ENCODE data around the gene OPRL1.

OPRL1 gene

DNA sequence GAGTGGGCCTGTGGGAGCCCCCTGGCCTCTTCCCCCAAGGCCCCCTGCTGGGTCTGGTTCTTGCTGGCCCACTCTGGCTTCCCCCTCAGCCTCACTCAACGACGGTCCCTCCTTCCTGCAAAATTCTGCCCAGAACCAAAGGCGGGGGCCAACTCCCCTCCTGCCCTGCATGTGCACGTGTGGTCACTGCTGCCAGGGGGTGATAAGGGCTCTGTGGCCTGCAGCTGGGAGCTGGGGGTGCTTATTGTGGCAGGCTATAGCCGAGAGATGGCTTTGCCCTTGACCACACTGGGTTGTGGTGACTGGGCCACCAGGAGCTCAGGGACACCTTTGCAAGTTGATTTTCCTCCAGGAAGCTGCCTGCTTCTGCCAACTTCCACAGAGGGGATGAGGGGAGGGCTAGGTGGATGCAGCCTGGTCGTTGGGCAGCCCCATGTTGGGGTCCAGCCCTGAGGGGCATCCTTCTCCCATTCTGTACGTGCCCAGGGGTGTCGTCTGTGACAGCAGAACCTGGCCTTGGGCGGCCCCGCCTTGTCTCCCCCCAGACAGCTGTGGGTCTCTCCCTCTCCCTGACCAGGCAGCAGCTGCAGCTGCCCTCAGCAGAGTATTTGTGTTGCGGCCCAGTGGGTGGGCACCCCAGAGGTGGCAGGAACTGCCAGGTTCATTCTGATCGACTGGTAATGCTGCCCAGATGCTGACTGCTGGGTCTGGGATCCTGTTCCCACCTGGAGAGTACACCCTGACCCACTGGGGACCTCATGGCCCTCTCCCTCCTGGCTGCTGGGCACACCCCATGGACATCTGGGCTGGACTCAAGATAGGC, 11.3 kb upstream of the OPRL1 start:
- H3K9ac ChIP-seq (ENCODE audit: low read depth, low read length), result no peak overlapping the region
- H3K4me1 ChIP-seq (ENCODE audit: control insufficient read depth, insufficient read depth, low read length), result peaks cover 10% of the 10 kb centered on the region; the same call in 1 of the 2 replicates

DNA sequence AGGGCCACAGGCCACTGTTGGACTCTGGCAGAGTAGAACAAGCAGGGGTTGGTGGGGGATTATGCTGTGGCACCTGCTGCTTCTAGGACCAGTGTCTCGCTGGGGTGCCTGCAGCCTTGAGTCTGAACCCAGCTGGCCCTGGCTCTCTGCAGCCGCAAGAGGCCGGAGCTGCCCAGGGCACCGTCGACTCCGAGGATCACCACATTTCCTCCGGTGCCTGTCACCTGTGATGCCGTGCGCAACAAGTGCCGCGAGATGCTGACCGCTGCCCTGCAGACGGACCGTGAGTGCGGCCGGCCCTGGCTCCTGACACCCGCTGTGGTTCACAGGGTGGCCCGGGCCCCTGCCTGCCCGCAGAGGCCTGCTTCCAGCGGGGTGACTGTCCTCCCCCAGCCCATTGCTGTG, 10.7 kb upstream of the OPRL1 start:
- Histone ChIP-seq H3K27ac (ENCODE audit: low read depth, low read length) (no peak overlapping the region), H3K4me1 (ENCODE audit: control insufficient read depth, insufficient read depth, low read length) (peaks cover 10% of the 10 kb centered on the region; the same call in 1 of the 2 replicates), H3K9me3 (ENCODE audit: control insufficient read depth, insufficient read depth, low read length) (no peaks in the 10 kb centered on the region), H3K4me3 (ENCODE audit: low read depth, low read length) (no peak overlapping the region), H3K9ac (ENCODE audit: low read depth, low read length) (no peak overlapping the region), H3K36me3 (ENCODE audit: control insufficient read depth, insufficient read depth, low read length) (no peaks in the 10 kb centered on the region; the same call in 1 of the 2 replicates), H3K27me3 (ENCODE audit: control insufficient read depth, insufficient read depth, low read length) (no peaks in the 10 kb centered on the region)

More for the DNA sequence above, 11.3 kb upstream of the OPRL1 start:
- no peaks in the 10 kb centered on the region for H3K36me3 ChIP-seq (ENCODE audit: control insufficient read depth, insufficient read depth, low read length)
- no peak overlapping the region for H3K4me3 ChIP-seq (ENCODE audit: low read depth, low read length)
- H3K27me3 ChIP-seq (ENCODE audit: control insufficient read depth, insufficient read depth, low read length), result no peaks in the 10 kb centered on the region
- no peaks in the 10 kb centered on the region for H3K9me3 ChIP-seq (ENCODE audit: control insufficient read depth, insufficient read depth, low read length)
- no peak overlapping the region for H3K27ac ChIP-seq (ENCODE audit: low read depth, low read length)

DNA sequence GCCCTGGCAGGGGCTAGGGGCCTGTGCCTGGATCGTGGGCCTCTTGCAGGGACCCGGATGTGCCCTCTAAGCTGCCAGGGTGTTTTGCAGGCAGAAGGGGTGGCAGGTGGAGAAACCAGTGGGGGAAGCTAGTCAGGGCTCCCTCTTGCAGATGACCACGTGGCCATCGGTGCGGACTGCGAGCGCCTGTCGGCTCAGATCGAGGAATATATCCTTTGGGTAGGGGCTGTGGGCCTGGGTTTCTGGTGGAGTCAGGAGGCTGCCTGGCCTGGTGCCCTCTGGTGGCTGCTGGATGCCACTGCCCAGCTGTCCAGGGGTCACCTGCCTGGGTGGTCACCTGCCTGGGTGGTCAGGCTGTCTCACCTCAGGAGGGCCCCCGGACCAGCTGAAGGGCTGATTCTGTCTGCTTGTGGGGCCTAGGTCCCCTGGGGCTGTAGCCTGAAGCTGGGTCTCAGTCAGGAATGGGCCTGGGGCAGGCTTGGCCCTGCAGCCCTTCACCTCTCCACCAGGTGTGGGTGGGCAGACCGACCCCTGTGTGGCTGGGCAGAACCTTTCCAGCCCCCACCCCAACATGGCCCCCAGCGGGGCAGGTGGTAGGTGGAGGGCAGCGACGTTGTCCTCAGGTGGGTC, 10.2 kb upstream of the OPRL1 start:
- no peaks in the 10 kb centered on the region; the same call in 1 of the 2 replicates for H3K36me3 ChIP-seq (ENCODE audit: control insufficient read depth, insufficient read depth, low read length)
- no peaks in the 10 kb centered on the region for H3K9me3 ChIP-seq (ENCODE audit: control insufficient read depth, insufficient read depth, low read length)
- no peak overlapping the region for H3K4me3 ChIP-seq (ENCODE audit: low read depth, low read length)
- no peak overlapping the region for H3K27ac ChIP-seq (ENCODE audit: low read depth, low read length)
- H3K27me3 ChIP-seq (ENCODE audit: control insufficient read depth, insufficient read depth, low read length), result no peaks in the 10 kb centered on the region
- peaks cover 10% of the 10 kb centered on the region; the same call in 1 of the 2 replicates for H3K4me1 ChIP-seq (ENCODE audit: control insufficient read depth, insufficient read depth, low read length)
- H3K9ac ChIP-seq (ENCODE audit: low read depth, low read length), result no peak overlapping the region

DNA sequence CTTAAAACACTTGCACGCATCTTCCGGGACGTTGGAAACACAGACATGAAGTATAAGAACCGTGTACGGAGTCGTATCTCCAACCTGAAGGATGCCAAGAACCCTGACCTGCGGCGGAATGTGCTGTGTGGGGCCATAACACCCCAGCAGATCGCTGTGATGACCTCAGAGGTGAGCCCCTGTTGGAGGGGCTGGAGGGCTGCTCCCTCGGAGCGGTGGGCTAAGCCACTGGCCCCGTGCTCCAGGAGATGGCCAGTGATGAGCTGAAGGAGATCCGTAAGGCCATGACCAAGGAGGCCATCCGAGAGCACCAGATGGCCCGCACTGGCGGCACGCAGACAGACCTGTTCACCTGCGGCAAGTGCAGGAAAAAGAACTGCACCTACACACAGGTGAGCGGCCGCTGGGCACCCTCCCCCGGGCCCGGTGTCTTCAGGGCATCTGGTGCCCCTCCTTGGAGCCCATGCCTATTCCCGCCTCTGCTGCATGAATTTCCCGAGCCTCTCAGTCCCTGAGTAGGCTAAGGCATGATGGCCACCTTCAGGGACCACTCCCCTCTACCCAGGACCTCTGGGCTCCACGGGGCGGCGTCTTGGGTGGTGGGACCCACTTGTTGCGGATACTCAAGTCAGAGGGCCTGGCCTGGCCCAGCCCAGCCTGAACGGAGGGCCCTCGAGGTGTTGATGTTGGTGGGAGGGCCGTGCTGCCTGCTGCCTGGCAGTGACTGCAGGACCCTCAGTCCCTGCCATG, 9.5 kb upstream of the OPRL1 start:
- Histone ChIP-seq H3K9ac (ENCODE audit: low read depth, low read length) (no peak overlapping the region), H3K27ac (ENCODE audit: low read depth, low read length) (no peak overlapping the region), H3K4me3 (ENCODE audit: low read depth, low read length) (no peak overlapping the region), H3K4me1 (ENCODE audit: control insufficient read depth, insufficient read depth, low read length) (peaks cover 10% of the 10 kb centered on the region; the same call in 1 of the 2 replicates), H3K9me3 (ENCODE audit: control insufficient read depth, insufficient read depth, low read length) (no peaks in the 10 kb centered on the region), H3K36me3 (ENCODE audit: control insufficient read depth, insufficient read depth, low read length) (no peaks in the 10 kb centered on the region; the same call in 1 of the 2 replicates), H3K27me3 (ENCODE audit: control insufficient read depth, insufficient read depth, low read length) (no peaks in the 10 kb centered on the region)

DNA sequence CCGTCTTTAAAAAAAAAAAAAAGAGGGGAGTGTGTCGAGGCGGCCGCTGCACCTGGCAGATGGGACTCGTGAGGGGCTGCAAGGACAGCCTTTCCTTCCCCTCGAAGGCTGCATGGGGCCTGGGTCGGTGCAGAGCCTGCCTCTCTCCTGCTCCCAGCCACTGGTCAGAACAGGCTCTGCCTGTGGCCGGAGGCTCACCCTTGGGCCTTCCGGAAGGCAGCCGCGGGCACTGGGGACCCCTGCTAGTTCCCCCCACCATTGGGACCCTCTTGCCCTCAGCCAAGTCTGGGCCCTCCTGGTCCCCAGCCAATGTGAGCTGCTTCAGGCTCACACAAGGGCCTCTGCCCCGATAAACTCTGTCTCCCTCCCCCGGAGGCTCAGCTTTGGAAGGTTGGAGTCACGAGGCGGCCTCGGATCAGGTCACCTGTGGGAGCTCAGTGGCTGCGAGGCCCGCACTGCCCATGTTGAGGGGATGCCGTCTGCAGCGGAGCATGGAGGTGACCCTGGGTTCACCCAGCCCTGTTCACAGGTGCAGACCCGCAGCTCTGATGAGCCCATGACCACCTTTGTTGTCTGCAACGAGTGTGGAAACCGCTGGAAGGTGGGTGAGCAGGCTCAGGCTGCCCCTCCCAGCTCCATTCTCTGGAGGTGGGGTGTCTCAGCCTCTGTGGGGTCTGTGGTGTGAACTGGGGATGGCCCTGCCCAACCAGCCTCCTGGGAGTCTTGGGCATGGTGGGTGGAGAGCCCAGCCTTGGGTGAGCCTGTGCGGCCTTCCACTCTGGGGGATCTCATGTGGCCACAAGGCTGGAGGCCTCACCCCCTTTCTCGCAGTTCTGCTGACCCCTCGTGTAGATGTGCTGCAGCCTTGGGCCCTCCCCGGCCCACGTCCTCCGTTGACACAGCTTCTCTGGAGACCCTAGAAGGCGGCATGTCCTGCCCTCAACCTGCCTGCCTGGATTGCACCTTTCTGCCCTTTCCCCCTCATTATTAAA, 8.2 kb upstream of the OPRL1 start:
- Histone ChIP-seq H3K9ac (ENCODE audit: low read depth, low read length) (no peak overlapping the region), H3K4me3 (ENCODE audit: low read depth, low read length) (no peak overlapping the region), H3K27ac (ENCODE audit: low read depth, low read length) (no peak overlapping the region), H3K9me3 (ENCODE audit: control insufficient read depth, insufficient read depth, low read length) (no peaks in the 10 kb centered on the region), H3K4me1 (ENCODE audit: control insufficient read depth, insufficient read depth, low read length) (peaks cover 2% of the 10 kb centered on the region; the same call in 1 of the 2 replicates), H3K36me3 (ENCODE audit: control insufficient read depth, insufficient read depth, low read length) (no peaks in the 10 kb centered on the region; the same call in 1 of the 2 replicates), H3K27me3 (ENCODE audit: control insufficient read depth, insufficient read depth, low read length) (no peaks in the 10 kb centered on the region)

DNA sequence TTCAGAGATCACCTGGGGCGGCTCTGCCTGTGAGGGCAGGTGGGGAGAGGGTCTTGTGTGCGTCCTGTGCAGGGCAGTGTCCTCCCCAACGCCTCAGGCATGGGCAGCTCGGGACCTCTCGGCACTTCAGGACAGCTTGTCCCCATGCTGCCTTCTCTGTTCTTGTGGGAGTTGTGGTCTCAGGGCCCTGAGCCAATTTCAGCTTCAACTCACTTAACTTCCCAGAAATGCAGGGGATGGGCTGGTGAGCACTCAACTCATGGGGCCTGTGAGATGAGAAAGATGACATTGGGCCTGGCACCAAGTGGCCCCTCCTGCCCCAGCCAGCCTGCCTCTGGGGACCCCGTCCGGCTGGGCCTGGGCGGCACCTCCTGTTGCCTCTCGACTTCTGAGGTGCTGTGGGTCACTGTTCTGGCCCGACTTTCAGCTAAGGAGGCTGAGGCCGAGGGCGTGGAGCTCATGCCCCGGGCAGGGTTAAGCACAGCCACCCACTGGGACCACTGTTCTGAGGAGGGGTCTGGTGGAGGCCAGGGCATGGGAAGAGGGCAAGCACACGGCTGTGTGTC, 7.3 kb upstream of the OPRL1 start:
- no peak overlapping the region for H3K9ac ChIP-seq (ENCODE audit: low read depth, low read length)

DNA sequence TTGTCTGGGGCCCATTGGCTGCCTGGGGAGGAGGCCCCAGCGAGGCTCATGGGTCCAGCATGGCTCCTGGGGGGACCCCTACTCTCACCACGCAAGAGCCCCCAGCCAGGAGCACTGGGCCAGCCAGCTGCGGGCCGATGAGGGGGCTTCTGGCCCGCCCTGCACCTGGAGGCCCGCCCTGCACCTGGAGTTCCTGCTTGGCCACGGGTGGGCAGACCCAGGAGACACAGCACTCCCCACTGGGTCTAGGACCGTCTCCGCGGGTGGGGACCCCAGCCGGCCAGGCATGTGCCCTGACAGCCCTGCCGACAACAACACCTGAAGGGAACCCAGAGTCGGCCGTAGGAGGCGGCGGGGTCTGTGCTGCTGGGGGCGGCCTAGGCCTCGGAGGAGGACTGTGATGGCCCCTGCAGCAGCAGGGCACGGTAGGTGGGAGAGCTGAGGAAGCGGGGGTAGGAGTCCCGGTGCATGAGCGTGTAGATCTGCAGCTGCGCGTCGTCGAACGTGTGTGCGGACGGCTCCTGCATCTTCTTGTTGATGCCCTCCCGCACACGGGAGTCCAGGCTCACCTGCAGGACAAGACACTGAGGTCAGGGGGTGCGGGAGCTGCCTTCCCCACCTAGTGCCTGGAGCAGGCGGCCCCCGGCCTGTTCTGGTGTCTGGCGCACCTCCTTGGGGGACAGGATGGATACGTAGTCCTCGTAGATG, 6.3 kb upstream of the OPRL1 start:
- H3K9ac ChIP-seq (ENCODE audit: low read depth, low read length), result no peak overlapping the region

More for the DNA sequence above, 7.3 kb upstream of the OPRL1 start:
- Histone ChIP-seq H3K9me3 (ENCODE audit: control insufficient read depth, insufficient read depth, low read length) (no peaks in the 10 kb centered on the region), H3K4me1 (ENCODE audit: control insufficient read depth, insufficient read depth, low read length) (peaks cover 2% of the 10 kb centered on the region; the same call in 1 of the 2 replicates), H3K27me3 (ENCODE audit: control insufficient read depth, insufficient read depth, low read length) (no peaks in the 10 kb centered on the region), H3K27ac (ENCODE audit: low read depth, low read length) (no peak overlapping the region), H3K36me3 (ENCODE audit: control insufficient read depth, insufficient read depth, low read length) (no peaks in the 10 kb centered on the region; the same call in 1 of the 2 replicates), H3K4me3 (ENCODE audit: low read depth, low read length) (no peak overlapping the region)

DNA sequence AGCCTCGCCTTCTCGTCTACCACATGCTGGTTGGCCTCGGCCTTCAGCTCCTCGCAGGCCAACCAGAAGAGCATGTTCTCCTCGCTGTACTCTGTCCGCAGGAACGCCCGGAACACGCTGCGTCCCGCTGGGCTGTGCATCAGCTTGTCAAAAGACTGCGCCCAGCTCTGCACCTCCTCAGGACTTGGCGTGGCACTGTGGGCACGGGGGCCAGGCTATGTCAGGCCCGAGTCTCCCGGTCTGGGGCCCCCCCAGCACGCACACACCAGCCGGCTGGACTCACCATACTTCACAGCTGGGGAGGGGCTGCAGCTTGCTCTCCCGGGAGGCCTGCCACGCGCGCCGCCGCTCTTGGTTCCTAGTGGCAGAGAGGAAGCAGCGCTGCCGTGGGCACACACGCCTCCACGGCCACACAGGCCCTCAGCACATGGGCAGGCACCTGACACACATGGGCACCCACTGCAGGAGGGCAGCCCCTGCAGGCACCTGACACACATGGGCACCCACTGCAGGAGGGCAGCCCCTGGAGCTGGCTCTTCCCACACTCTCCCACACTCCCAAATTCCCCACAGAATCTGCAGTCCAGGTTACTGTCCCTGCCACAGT, 5.6 kb upstream of the OPRL1 start:
- no peak overlapping the region for H3K4me3 ChIP-seq (ENCODE audit: low read depth, low read length)
- H3K9me3 ChIP-seq (ENCODE audit: control insufficient read depth, insufficient read depth, low read length), result no peaks in the 10 kb centered on the region
- H3K27me3 ChIP-seq (ENCODE audit: control insufficient read depth, insufficient read depth, low read length), result no peaks in the 10 kb centered on the region
- no peaks in the 10 kb centered on the region; the same call in 1 of the 2 replicates for H3K36me3 ChIP-seq (ENCODE audit: control insufficient read depth, insufficient read depth, low read length)
- H3K27ac ChIP-seq (ENCODE audit: low read depth, low read length), result no peak overlapping the region
- peaks cover 5% of the 10 kb centered on the region; the same call in 1 of the 2 replicates for H3K4me1 ChIP-seq (ENCODE audit: control insufficient read depth, insufficient read depth, low read length)
- no peak overlapping the region for H3K9ac ChIP-seq (ENCODE audit: low read depth, low read length)

More for the DNA sequence above, 6.3 kb upstream of the OPRL1 start:
- Histone ChIP-seq H3K9me3 (ENCODE audit: control insufficient read depth, insufficient read depth, low read length) (no peaks in the 10 kb centered on the region), H3K4me1 (ENCODE audit: control insufficient read depth, insufficient read depth, low read length) (peaks cover 2% of the 10 kb centered on the region; the same call in 1 of the 2 replicates), H3K27me3 (ENCODE audit: control insufficient read depth, insufficient read depth, low read length) (no peaks in the 10 kb centered on the region), H3K4me3 (ENCODE audit: low read depth, low read length) (no peak overlapping the region), H3K27ac (ENCODE audit: low read depth, low read length) (no peak overlapping the region), H3K36me3 (ENCODE audit: control insufficient read depth, insufficient read depth, low read length) (no peaks in the 10 kb centered on the region; the same call in 1 of the 2 replicates)

DNA sequence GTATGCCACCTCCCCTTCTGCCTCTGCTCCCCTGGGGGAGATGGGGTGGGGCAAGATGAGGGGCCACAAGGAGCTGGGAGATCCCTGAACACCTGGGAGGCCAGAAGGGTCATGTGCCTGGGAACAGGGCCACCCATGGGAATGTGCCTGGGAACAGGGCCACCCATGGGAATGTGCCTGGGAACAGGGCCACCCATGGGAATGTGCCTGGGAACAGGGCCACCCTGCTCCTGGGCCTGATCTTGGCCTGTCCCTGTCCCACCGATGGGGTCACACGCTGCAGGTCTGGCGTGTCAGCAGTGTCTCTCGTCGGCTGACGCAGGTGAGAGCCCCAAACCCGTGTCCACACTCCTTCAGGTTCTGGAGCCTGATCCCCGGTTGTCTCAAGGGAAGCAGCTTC, 4.9 kb upstream of the OPRL1 start:
- H3K4me3 ChIP-seq (ENCODE audit: low read depth, low read length), result no peak overlapping the region
- no peak overlapping the region for H3K9ac ChIP-seq (ENCODE audit: low read depth, low read length)
- H3K4me1 ChIP-seq (ENCODE audit: control insufficient read depth, insufficient read depth, low read length), result peaks cover 3% of the 10 kb centered on the region; the same call in 1 of the 2 replicates
- H3K27ac ChIP-seq (ENCODE audit: low read depth, low read length), result no peak overlapping the region
- no peaks in the 10 kb centered on the region; the same call in 1 of the 2 replicates for H3K36me3 ChIP-seq (ENCODE audit: control insufficient read depth, insufficient read depth, low read length)
- H3K27me3 ChIP-seq (ENCODE audit: control insufficient read depth, insufficient read depth, low read length), result no peaks in the 10 kb centered on the region
- no peaks in the 10 kb centered on the region for H3K9me3 ChIP-seq (ENCODE audit: control insufficient read depth, insufficient read depth, low read length)
